Activated CD8-positive, alpha-beta T cell treated with anti-CD3 and anti-CD28 coated beads, Interleukin-2, amount 10 ng/mL, durations not matched to agents 7 days and 5 days (primary cell): ENCODE measurements around the gene FBL. TPM values are rescaled to one million over a fixed set of nuclear protein-coding genes. Genes with fewer than 3 reads are reported as not detected.

Source experiments
- ATAC-seq: fragments of 150-1000 bp; cut with Tn5 transposase; one replicate; pipeline ENCODE4 v1.10.0; 2021; ENCODE audit warnings: moderate library complexity
- CTCF ChIA-PET: fragments of 350-600 bp; sonication (Branson Sonifier 250); formaldehyde crosslinking; loops from one replicate; lab custom pipeline; 2021; ENCODE audit warnings: antibody characterized with exemption; lab: Charles Lee
- POLR2A ChIA-PET: fragments of 350-600 bp; sonication (Branson Sonifier 250); formaldehyde crosslinking; loops from one replicate; lab custom pipeline; 2021; ENCODE audit warnings: antibody characterized with exemption; lab: Charles Lee
- DNase-seq: peaks from one replicate; pipeline ENCODE4 v3.0.0-alpha.2; 2020
- H3K27ac Mint-ChIP-seq: one replicate; pipeline ENCODE4 v1.8.0; 2021; ENCODE audit warnings: mild to moderate bottlenecking, mixed read lengths
- H3K27me3 Mint-ChIP-seq: one replicate; pipeline ENCODE4 v1.8.0; 2021; ENCODE audit warnings: low read depth, mixed read lengths
- H3K36me3 Mint-ChIP-seq: one replicate; pipeline ENCODE4 v1.8.0; 2021; ENCODE audit warnings: low read depth, mixed read lengths
- H3K4me1 Mint-ChIP-seq: one replicate; pipeline ENCODE4 v1.8.0; 2021; ENCODE audit warnings: low read depth, mixed read lengths
- H3K4me3 Mint-ChIP-seq: one replicate; pipeline ENCODE4 v1.8.0; 2021; ENCODE audit warnings: mild to moderate bottlenecking, mixed read lengths
- H3K9me3 Mint-ChIP-seq: one replicate; pipeline ENCODE4 v1.8.0; 2022; ENCODE audit warnings: mixed read lengths; ENCODE audit not compliant: insufficient read depth
- total RNA-seq, 2 experiments: library from RNA; stranded (reverse); gene quantifications; one replicate each; pipeline ENCODE4 v1.2.3, GENCODE V29; 2021

The FBL gene
- total RNA-seq, 2 experiments from 2014 or later, result 385 to 399 TPM

GRCh38 chr19:39829702-39830275, 16.4 kb downstream of the FBL start:
- ATAC-seq (no peak), DNase-seq (no peak)
- Mint-ChIP-seq H3K36me3 (peaks cover 49% of the 10 kb centered on the region), H3K4me1 (peaks cover 42% of the 10 kb centered on the region), H3K9me3 (no peaks in the 10 kb centered on the region), H3K4me3 (no peak overlapping the region), H3K27me3 (no peaks in the 10 kb centered on the region), H3K27ac (no peak overlapping the region)
- CTCF ChIA-PET, result interaction anchor here (3.6 kb wide), 1 partner anchor 13 kb away, joined by 34 read pairs; no protein-coding TSS in a partner anchor
- POLR2A ChIA-PET, result interaction anchor here (0.6 kb wide), 1 partner anchor 15 kb away, joined by 3 read pairs; no protein-coding TSS in a partner anchor

DNA sequence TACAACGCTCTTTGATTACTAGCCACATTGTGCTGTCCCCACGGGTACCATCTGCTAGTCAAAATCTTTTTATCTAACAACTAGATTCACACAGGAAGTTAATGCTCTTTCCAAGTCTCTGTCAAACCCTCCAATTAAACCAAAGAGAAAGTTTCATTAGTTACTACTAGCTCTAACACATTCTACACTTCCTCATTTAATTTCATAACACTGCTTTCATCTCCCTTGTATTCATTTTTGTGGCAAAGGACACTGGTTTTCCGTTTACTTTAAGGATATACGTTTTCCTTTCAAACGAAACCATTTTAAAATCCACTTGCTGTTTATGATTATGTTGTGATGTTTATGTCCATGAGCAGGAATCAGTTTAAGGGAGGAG, 17.5 kb downstream of the FBL start:
- POLR2A ChIA-PET, result no interaction called here
- Mint-ChIP-seq H3K9me3 (no peaks in the 10 kb centered on the region), H3K27ac (peak overlapping the region; percentile 23), H3K36me3 (peaks cover 41% of the 10 kb centered on the region), H3K27me3 (no peaks in the 10 kb centered on the region), H3K4me1 (peaks cover 34% of the 10 kb centered on the region), H3K4me3 (no peak overlapping the region)
- CTCF ChIA-PET, result interaction anchor here (3.6 kb wide), 1 partner anchor 14 kb away, joined by 34 read pairs; no protein-coding TSS in a partner anchor
- DNase-seq, result no peak
- no peak for ATAC-seq

- Mint-ChIP-seq H3K27me3 (no peaks in the 10 kb centered on the region), H3K4me1 (peaks cover 34% of the 10 kb centered on the region), H3K9me3 (no peaks in the 10 kb centered on the region), H3K27ac (peak overlapping the region; percentile 64), H3K36me3 (peaks cover 41% of the 10 kb centered on the region), H3K4me3 (peak overlapping the region; percentile 2)
- CTCF ChIA-PET, result interaction anchor here (0.9 to 3.6 kb wide), 2 partner anchors 15 to 35 kb away, joined by 3 to 34 read pairs; no protein-coding TSS in a partner anchor
- no peak for DNase-seq
- POLR2A ChIA-PET, result no interaction called here
- no peak for ATAC-seq
Observed at GRCh38 chr19:39828015-39828653, 18.0 kb downstream of the FBL start.

GRCh38 chr19:39827216-39827615, 19.0 kb downstream of the FBL start:
- ChIA-PET CTCF (interaction anchor here (0.9 to 3.6 kb wide), 2 partner anchors 16 to 35 kb away, joined by 3 to 34 read pairs; no protein-coding TSS in a partner anchor), POLR2A (no interaction called here)
- no peak overlapping the region for H3K27ac Mint-ChIP-seq
- H3K4me3 Mint-ChIP-seq, result no peak overlapping the region
- H3K4me1 Mint-ChIP-seq, result peaks cover 25% of the 10 kb centered on the region
- DNase-seq (no peak), ATAC-seq (no peak)
- peaks cover 36% of the 10 kb centered on the region for H3K36me3 Mint-ChIP-seq
- no peaks in the 10 kb centered on the region for H3K27me3 Mint-ChIP-seq
- no peaks in the 10 kb centered on the region for H3K9me3 Mint-ChIP-seq

DNA sequence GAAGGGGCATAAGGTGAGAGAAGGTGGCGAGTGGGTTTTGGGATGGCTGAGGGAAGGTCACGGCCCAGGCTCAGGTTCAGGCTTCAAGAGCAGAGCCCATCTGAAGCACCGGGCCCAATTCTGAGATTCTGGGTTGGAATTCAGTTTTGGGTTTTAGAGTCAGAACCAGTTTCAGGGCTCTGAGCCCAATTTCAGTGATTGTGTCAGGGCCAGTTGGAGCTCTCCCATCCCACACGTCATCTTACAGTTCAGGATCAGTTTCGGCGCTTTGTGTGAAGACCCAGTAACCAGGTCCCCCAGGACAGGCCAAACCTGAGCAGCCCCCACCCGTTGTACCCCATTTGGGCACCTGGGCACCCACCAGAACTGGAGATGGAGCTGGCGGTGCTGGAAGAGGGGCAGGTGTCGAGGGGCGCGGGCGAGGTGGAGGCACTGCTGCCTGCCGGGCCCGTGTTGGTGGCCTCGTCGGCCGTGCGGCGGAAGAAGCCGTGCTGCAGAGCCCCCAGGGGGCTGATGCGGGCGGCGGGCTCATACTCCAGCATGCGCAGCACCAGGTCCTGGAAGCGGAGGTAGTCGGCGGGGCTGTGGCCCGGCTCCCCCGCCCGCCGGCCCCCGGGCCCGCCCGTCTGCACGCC, 19.8 kb downstream of the FBL start:
- no peaks in the 10 kb centered on the region for H3K27me3 Mint-ChIP-seq
- peaks cover 32% of the 10 kb centered on the region for H3K36me3 Mint-ChIP-seq
- DNase-seq, result no peak
- H3K27ac Mint-ChIP-seq, result no peak overlapping the region
- ChIA-PET POLR2A (no interaction called here), CTCF (interaction anchor here (1.6 kb wide), 1 partner anchor 19 kb away, joined by 4 read pairs; the partner anchor contains the start of gene FBL)
- peaks cover 20% of the 10 kb centered on the region for H3K4me1 Mint-ChIP-seq
- no peak overlapping the region for H3K4me3 Mint-ChIP-seq
- no peaks in the 10 kb centered on the region for H3K9me3 Mint-ChIP-seq
- ATAC-seq, result no peak

DNA sequence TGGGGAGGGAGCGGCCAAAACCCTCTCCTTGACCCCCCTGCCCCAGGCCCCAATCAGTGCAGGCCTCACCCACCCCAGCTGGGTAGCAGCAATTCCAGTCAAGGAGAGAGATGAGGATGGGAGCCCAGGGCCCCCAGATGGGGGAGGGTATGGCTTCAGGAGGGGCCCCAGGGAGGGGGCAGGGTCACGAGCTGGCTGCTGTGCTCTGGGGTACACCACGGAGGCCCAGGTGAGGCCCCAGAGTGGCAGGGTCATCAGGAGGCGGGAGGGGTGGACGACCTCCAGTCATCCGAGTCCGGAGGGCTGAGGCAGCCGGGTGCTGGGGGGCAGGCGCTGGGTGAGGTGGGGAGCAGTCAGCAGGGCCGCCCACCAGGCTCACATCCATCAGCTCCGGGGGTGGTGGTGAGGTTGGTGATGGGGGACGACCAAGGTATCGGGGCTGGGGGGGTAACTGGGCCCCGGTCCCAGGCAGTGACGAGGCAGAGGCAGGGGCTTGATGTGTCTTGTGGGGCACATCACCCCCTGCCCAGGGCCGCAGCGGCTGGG, 20.6 kb downstream of the FBL start:
- H3K27ac Mint-ChIP-seq, result no peak overlapping the region
- CTCF ChIA-PET, result interaction anchor here (1.6 to 2.0 kb wide), 3 partner anchors 18 to 33 kb away, joined by 4 to 10 read pairs (median 7); partner anchors contain the start of gene FBL

GRCh38 chr19:39825093-39825463, 21.1 kb downstream of the FBL start:
- Mint-ChIP-seq H3K4me3 (no peak overlapping the region), H3K27ac (no peak overlapping the region), H3K36me3 (peaks cover 20% of the 10 kb centered on the region), H3K27me3 (no peaks in the 10 kb centered on the region), H3K4me1 (peaks cover 14% of the 10 kb centered on the region), H3K9me3 (no peaks in the 10 kb centered on the region)
- ATAC-seq (no peak), DNase-seq (no peak)
- ChIA-PET CTCF (interaction anchor here (1.7 to 2.0 kb wide), 2 partner anchors 19 to 32 kb away, joined by 7 to 10 read pairs; no protein-coding TSS in a partner anchor), POLR2A (interaction anchor here (0.6 to 2.1 kb wide), 3 partner anchors 8 to 136 kb away, joined by 3 to 13 read pairs (median 3); partner anchors contain the start of gene DYRK1B)

More for the DNA sequence above, 20.6 kb downstream of the FBL start:
- H3K4me3 Mint-ChIP-seq, result no peak overlapping the region
- POLR2A ChIA-PET, result interaction anchor here (0.6 to 2.1 kb wide), 3 partner anchors 8 to 135 kb away, joined by 3 to 13 read pairs (median 3); partner anchors contain the start of gene DYRK1B
- H3K27me3 Mint-ChIP-seq, result no peaks in the 10 kb centered on the region
- peaks cover 25% of the 10 kb centered on the region for H3K36me3 Mint-ChIP-seq
- H3K4me1 Mint-ChIP-seq, result peaks cover 14% of the 10 kb centered on the region
- ATAC-seq (no peak), DNase-seq (no peak)
- H3K9me3 Mint-ChIP-seq, result no peaks in the 10 kb centered on the region

- Mint-ChIP-seq H3K4me3 (no peak overlapping the region), H3K4me1 (peaks cover 14% of the 10 kb centered on the region), H3K27ac (no peak overlapping the region), H3K27me3 (no peaks in the 10 kb centered on the region), H3K36me3 (peaks cover 16% of the 10 kb centered on the region), H3K9me3 (no peaks in the 10 kb centered on the region)
- ChIA-PET POLR2A (interaction anchor here (1.0 to 2.1 kb wide), 2 partner anchors 9 to 21 kb away, joined by 4 to 13 read pairs; partner anchors contain the start of gene DYRK1B), CTCF (interaction anchor here (1.7 to 2.0 kb wide), 2 partner anchors 19 to 31 kb away, joined by 7 to 10 read pairs; no protein-coding TSS in a partner anchor)
- ATAC-seq (peak; percentile 99), DNase-seq (peak; percentile 94)
Observed at GRCh38 chr19:39824143-39825092, 21.8 kb downstream of the FBL start.

DNA sequence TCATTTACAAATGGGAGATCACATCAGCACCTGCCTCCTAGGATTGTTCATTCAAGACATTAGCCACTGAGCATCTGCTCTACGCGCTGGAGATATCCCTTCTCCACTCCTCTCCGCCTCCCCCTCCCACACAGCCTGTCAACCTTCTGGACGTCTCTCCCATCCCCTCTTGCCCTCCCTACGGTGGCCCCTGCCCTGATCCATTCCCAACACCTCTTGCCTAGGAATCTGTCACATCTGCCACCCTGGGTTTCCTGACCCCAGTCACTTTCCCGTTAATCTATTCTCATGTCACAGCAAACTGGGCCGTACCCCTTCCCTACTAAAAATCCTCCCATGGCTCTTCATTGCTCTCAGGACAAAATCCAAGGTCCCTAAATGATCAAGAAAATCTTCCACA, 22.5 kb downstream of the FBL start:
- DNase-seq (no peak), ATAC-seq (no peak)
- Mint-ChIP-seq H3K36me3 (peaks cover 12% of the 10 kb centered on the region), H3K9me3 (no peaks in the 10 kb centered on the region), H3K27me3 (no peaks in the 10 kb centered on the region), H3K4me3 (no peak overlapping the region), H3K4me1 (peaks cover 9% of the 10 kb centered on the region), H3K27ac (no peak overlapping the region)
- CTCF ChIA-PET, result interaction anchor here (2.0 kb wide), 1 partner anchor 20 kb away, joined by 10 read pairs; no protein-coding TSS in a partner anchor
- POLR2A ChIA-PET, result interaction anchor here (1.0 to 2.1 kb wide), 2 partner anchors 10 to 21 kb away, joined by 4 to 13 read pairs; partner anchors contain the start of gene DYRK1B

DNA sequence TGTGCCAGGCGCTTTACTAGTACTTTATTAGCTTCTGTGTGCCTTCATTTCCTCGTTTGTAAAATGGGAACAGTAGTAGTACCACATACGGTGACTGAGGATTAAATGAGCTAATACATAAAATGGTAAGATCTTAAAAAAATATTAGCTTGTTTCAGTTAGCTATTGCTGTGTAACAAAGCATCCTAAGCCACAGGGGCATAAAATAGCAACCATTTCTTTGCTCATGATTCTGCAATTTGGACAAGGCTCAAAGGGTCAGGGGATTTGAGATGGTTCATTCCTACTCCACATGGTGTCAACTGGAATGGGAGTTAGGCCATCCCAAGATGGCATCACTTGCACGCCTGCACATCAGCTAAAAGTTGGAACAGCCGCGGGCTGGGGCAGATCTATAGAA, 25.5 kb downstream of the FBL start:
- ChIA-PET CTCF (interaction anchor here (1.3 to 3.5 kb wide), 4 partner anchors 13 to 28 kb away, joined by 4 to 16 read pairs (median 10); partner anchors contain the start of gene FBL), POLR2A (interaction anchor here (0.7 to 1.1 kb wide), 2 partner anchors 12 to 13 kb away, joined by 3 read pairs; partner anchors contain the start of gene DYRK1B)
- Mint-ChIP-seq H3K4me1 (peaks cover 2% of the 10 kb centered on the region), H3K9me3 (no peaks in the 10 kb centered on the region), H3K36me3 (peaks cover 1% of the 10 kb centered on the region), H3K4me3 (no peak overlapping the region), H3K27ac (no peak overlapping the region), H3K27me3 (no peaks in the 10 kb centered on the region)
- DNase-seq (no peak), ATAC-seq (no peak)
